ENCODE data around the gene ACTRT3.

DNA sequence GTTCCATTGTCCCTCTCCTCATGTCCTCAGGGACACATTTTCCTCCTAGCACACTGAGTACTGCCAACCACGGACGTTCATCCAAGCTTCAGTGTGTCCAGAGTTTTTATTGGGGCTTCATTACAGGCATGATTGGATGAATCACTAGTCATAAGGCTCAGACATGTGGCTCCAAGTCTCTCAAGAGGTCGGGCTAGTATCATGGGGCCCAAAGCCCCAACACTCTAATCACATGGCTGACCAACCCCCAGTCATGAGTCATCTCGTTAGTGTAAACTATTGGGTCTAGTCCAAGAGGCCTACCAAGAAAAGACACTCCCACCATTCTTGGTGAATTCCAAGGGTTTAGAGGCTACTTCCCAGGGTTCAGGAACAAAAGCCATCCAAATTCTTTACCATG is 8.9 kb downstream of the ACTRT3 start:
- TF ChIP-seq, protein P1, sequence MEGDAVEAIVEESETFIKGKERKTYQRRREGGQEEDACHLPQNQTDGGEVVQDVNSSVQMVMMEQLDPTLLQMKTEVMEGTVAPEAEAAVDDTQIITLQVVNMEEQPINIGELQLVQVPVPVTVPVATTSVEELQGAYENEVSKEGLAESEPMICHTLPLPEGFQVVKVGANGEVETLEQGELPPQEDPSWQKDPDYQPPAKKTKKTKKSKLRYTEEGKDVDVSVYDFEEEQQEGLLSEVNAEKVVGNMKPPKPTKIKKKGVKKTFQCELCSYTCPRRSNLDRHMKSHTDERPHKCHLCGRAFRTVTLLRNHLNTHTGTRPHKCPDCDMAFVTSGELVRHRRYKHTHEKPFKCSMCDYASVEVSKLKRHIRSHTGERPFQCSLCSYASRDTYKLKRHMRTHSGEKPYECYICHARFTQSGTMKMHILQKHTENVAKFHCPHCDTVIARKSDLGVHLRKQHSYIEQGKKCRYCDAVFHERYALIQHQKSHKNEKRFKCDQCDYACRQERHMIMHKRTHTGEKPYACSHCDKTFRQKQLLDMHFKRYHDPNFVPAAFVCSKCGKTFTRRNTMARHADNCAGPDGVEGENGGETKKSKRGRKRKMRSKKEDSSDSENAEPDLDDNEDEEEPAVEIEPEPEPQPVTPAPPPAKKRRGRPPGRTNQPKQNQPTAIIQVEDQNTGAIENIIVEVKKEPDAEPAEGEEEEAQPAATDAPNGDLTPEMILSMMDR (IDR thresholded peaks at IDR 0.05): no peak
- TF ChIP-seq POLR2AphosphoS5 (IDR thresholded peaks at IDR 0.05; ENCODE audit: insufficient read depth in 1 of 2, low read depth in 1 of 2): no peak
- TF ChIP-seq POLR2A (IDR thresholded peaks at IDR 0.05): no peak
